ENCODE results near the gene VPS37D.
A peak's percentile ranks its signal among the peaks of the same experiment; 100 is the strongest.

VPS37D gene

GRCh38 chr7:73679709-73680108 lies 12.1 kb downstream of the VPS37D start:
- DNase-seq (ENCODE audit: low read depth): no peak
- TF ChIP-seq, protein P1, sequence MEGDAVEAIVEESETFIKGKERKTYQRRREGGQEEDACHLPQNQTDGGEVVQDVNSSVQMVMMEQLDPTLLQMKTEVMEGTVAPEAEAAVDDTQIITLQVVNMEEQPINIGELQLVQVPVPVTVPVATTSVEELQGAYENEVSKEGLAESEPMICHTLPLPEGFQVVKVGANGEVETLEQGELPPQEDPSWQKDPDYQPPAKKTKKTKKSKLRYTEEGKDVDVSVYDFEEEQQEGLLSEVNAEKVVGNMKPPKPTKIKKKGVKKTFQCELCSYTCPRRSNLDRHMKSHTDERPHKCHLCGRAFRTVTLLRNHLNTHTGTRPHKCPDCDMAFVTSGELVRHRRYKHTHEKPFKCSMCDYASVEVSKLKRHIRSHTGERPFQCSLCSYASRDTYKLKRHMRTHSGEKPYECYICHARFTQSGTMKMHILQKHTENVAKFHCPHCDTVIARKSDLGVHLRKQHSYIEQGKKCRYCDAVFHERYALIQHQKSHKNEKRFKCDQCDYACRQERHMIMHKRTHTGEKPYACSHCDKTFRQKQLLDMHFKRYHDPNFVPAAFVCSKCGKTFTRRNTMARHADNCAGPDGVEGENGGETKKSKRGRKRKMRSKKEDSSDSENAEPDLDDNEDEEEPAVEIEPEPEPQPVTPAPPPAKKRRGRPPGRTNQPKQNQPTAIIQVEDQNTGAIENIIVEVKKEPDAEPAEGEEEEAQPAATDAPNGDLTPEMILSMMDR (IDR thresholded peaks at IDR 0.05; ENCODE audit: low read depth, low read length, missing control alignments): no peak
- in situ Hi-C loops (cut with HindIII; ENCODE audit: low sequenced_read_pairs): no loop called here

DNA sequence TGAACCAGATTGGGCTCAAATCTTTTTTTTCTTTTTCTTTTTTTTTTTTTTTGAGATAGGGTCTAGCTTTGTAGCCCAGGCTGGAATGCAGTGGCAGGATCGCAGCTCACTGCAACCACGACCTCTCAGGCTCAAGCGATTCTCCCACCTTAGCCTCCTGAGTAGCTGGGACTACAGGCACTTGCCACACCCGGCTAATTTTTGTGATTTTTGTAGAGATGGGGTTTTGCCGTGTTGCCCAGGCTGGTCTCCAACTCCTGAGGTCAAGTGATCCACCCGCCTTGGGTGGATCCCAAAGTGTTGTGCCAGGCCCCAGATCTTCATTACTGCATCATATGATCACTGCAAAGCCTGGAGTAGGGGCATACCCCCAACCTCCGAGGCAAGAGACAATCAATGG lies 12.9 kb downstream of the VPS37D start:
- no peak for DNase-seq (ENCODE audit: low read depth)
- TF ChIP-seq, protein P1 (IDR thresholded peaks at IDR 0.05; ENCODE audit: low read depth, low read length, missing control alignments): no peak
- in situ Hi-C loops (cut with HindIII; ENCODE audit: low sequenced_read_pairs): no loop called here
- H3K4me3 ChIP-seq (ENCODE audit: low read depth, low read length): no peak overlapping the region

More at GRCh38 chr7:73679709-73680108, 12.1 kb downstream of the VPS37D start:
- H3K4me3 ChIP-seq (ENCODE audit: low read depth, low read length): no peak overlapping the region

GRCh38 chr7:73681031-73681430 lies 13.4 kb downstream of the VPS37D start:
- TF ChIP-seq, protein P1 (IDR thresholded peaks at IDR 0.05; ENCODE audit: low read depth, low read length, missing control alignments): no peak
- in situ Hi-C loops (cut with HindIII; ENCODE audit: low sequenced_read_pairs): no loop called here
- DNase-seq (ENCODE audit: low read depth): peak; percentile 15
- no peak overlapping the region for H3K4me3 ChIP-seq (ENCODE audit: low read depth, low read length)

GRCh38 chr7:73682745-73683055 lies 15.1 kb downstream of the VPS37D start:
- in situ Hi-C loops (cut with HindIII; ENCODE audit: low sequenced_read_pairs): no loop called here
- TF ChIP-seq, protein P1 (IDR thresholded peaks at IDR 0.05; ENCODE audit: low read depth, low read length, missing control alignments): no peak
- H3K4me3 ChIP-seq (ENCODE audit: low read depth, low read length): peak overlapping the region; percentile 99
- no peak for DNase-seq (ENCODE audit: low read depth)

GRCh38 chr7:73683056-73683787 lies 15.6 kb downstream of the VPS37D start, which contains the start of the genes BUD23 and DNAJC30:
TSS of gene BUD23 (plus strand) at chr7:73683597. CDS start at chr7:73683626, 29 bp downstream.
TSS of gene DNAJC30 (minus strand) at chr7:73683453. CDS start at chr7:73683423, 30 bp downstream.
- TF ChIP-seq, protein P1 (IDR thresholded peaks at IDR 0.05; ENCODE audit: low read depth, low read length, missing control alignments): no peak
- H3K4me3 ChIP-seq (ENCODE audit: low read depth, low read length): peak within 1 kb of the TSS; percentile 99
- in situ Hi-C loops (cut with HindIII; ENCODE audit: low sequenced_read_pairs): no loop called here
- peak; percentile 89 for DNase-seq (ENCODE audit: low read depth)

DNA sequence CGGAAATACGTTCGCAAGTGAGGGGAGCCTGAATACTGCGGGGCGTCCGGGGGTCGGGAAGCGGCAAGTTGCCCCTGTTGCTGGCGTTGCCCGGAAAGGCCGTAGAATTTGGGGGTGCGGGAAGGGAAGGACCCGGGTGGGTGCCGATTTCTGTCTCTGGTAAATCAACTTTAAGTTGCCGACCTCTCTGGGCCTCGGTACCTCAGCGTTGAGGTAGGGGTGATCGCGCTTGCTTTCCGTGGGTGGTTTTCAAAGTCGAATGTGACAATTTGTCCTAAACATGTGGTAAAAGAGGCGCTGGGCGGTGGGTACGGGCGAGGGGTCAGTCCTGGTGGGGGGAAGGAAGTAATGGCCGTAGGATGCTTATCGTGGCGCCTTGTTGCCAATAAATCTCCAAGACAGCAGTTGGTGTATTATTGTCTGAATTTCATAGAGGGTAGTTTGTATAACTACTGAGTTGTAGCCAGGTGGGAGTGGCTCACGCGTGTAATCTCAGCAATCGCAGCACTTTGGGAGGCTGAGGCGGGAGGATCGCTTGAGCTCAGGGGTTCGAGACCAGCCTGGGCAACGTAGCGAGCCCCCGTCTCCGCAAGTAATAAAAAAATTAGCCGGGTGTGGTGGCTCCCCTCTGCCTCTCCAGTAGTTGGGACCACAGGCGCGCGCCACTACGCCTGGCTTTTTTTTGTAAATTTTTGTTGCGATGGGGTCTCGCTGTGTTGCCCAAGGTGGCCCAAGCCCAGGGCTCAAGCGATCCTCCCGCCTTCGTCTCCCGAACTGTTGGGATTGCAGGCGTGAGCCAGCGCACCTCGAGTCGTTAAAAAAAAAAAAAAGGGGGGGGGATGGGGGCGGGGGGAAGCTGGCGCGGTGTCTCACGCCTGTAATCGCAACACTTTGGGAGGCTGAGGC lies 16.4 kb downstream of the VPS37D start:
- TF ChIP-seq, protein P1 (IDR thresholded peaks at IDR 0.05; ENCODE audit: low read depth, low read length, missing control alignments): no peak
- H3K4me3 ChIP-seq (ENCODE audit: low read depth, low read length): peak overlapping the region; percentile 99
- no peak for DNase-seq (ENCODE audit: low read depth)
- in situ Hi-C loops (cut with HindIII; ENCODE audit: low sequenced_read_pairs): no loop called here
